GM12878 (cell line): ENCODE results near the gene MYO15A. TPM values are rescaled to one million over a fixed set of nuclear protein-coding genes. Genes with fewer than 3 reads are reported as not detected.
A peak's percentile ranks its signal among the peaks of the same experiment; 100 is the strongest.

ENCODE experiments used
- ATAC-seq: fragments of 200-7000 bp; cut with Tn5 transposase; 3 replicates; pipeline ENCODE4 v1.9.1; 2020; ENCODE audit warnings: mild to moderate bottlenecking, moderate library complexity
- BruUV-seq: library from RNA; stranded (reverse); fragments of 400-500 nt; replicated peaks from 2 replicates; lab custom pipeline; 2021; lab: Mats Ljungman, UMichigan
- CTCF ChIA-PET: fragments of 300-600 bp; sonication (Branson Sonifier 250); formaldehyde crosslinking; extraction: SDS; loops from one replicate; lab custom pipeline; 2021; ENCODE audit warnings: inconsistent platforms; lab: Yijun Ruan, JAX
- POLR2A ChIA-PET: fragments of 350-600 bp; formaldehyde crosslinking; extraction: SDS; loops from one replicate; lab custom pipeline; 2021; ENCODE audit warnings: inconsistent platforms; lab: Charles Lee
- RAD21 ChIA-PET: fragments of 300-600 bp; sonication (Branson Sonifier 250); formaldehyde crosslinking; loops from one replicate; lab custom pipeline; 2023; ENCODE audit warnings: antibody characterized with exemption; ENCODE audit not compliant: unreplicated experiment; lab: Charles Lee
- SMC1A ChIA-PET: fragments of 300-600 bp; sonication (Branson Sonifier 250); formaldehyde crosslinking; loops from one replicate; lab custom pipeline; 2023; ENCODE audit not compliant: unreplicated experiment, uncharacterized antibody; lab: Charles Lee
- DNase-seq: peaks from one replicate; pipeline ENCODE4 v3.0.0-alpha.2; 2011; ENCODE audit warnings: low read depth, low spot score
- FAIRE-seq: peaks from 3 replicates; lab custom pipeline; 2011; peaks lifted over from hg19 to GRCh38; lab: Jason Lieb, UNC
- H2AFZ ChIP-seq: 2 replicates; pipeline ENCODE4 v1.6.0; 2011; ENCODE audit warnings: low read depth, low read length, control low read depth; ENCODE audit not compliant: control insufficient read depth
- H3K27ac ChIP-seq: 2 replicates; pipeline ENCODE4 v1.5.1; 2011; ENCODE audit warnings: control low read depth; ENCODE audit not compliant: control insufficient read depth, insufficient read depth
- H3K27me3 ChIP-seq, 2 experiments: replicated peaks in 1 of 2; 2 replicates each; pipeline versions ENCODE4 v1.6.0 to v1.6.1; 2011; ENCODE audit warnings: low read length in 1 of 2; ENCODE audit not compliant: control insufficient read depth in 2 of 2, insufficient read depth in 2 of 2
- H3K36me3 ChIP-seq, 2 experiments: 2 replicates each; pipeline ENCODE4 v1.5.1; 2011; ENCODE audit warnings: low read length in 1 of 2; ENCODE audit not compliant: control insufficient read depth in 2 of 2, insufficient read depth in 2 of 2
- H3K4me1 ChIP-seq: 2 replicates; pipeline ENCODE4 v1.6.1; 2011; ENCODE audit warnings: mild to moderate bottlenecking, low read length, moderate library complexity, mixed read lengths; ENCODE audit not compliant: control insufficient read depth, insufficient read depth
- H3K4me2 ChIP-seq: 2 replicates; pipeline ENCODE4 v1.6.0; 2011; ENCODE audit warnings: control low read depth; ENCODE audit not compliant: control insufficient read depth, insufficient read depth
- H3K4me3 ChIP-seq: fragments of 200-600 bp; sonication (generic); 2 replicates; pipeline ENCODE4 v1.5.1; 2016
- H3K79me2 ChIP-seq: 2 replicates; pipeline ENCODE4 v1.6.0; 2011; ENCODE audit warnings: low read length; ENCODE audit not compliant: control insufficient read depth, insufficient read depth
- H3K9ac ChIP-seq: 2 replicates; pipeline ENCODE4 v1.8.0; 2011; ENCODE audit warnings: low read length, control low read depth, mixed read lengths; ENCODE audit not compliant: control insufficient read depth, insufficient read depth
- H3K9me3 ChIP-seq: replicated peaks from 3 replicates; pipeline ENCODE4 v1.5.1; 2011; ENCODE audit warnings: mild to moderate bottlenecking, low read length; ENCODE audit not compliant: control insufficient read depth, insufficient read depth
- H4K20me1 ChIP-seq: 2 replicates; pipeline ENCODE4 v1.6.0; 2011; ENCODE audit not compliant: control insufficient read depth, insufficient read depth
- EGR1 ChIP-seq, 2 experiments: IDR thresholded peaks; 1 replicate in 1 of 2; 2 replicates in 1 of 2; pipeline ENCODE4 v1.6.1; 2011 to 2012; ENCODE audit warnings: low read depth in 2 of 2, low read length in 2 of 2, borderline replicate concordance in 1 of 2, mild to moderate bottlenecking in 1 of 2, moderate library complexity in 1 of 2
- ETV6 ChIP-seq, 2 experiments: fragments of 450-650 bp in 1 of 2; IDR thresholded peaks in 1 of 2; conservative IDR thresholded peaks in 1 of 2; 2 replicates each; pipeline ENCODE4 v1.6.1; 2014; ENCODE audit warnings: antibody characterized with exemption in 1 of 2, borderline replicate concordance in 1 of 2, low read depth in 1 of 2, mild to moderate bottlenecking in 1 of 2, moderate library complexity in 1 of 2
- HDGF ChIP-seq: fragments of 450-650 bp; IDR thresholded peaks from 2 replicates; pipeline ENCODE4 v1.6.1; 2016; ENCODE audit warnings: antibody characterized with exemption
- MTA2 ChIP-seq: fragments of 450-650 bp; IDR thresholded peaks from 2 replicates; pipeline ENCODE4 v1.6.1; 2016; ENCODE audit warnings: low read depth, mild to moderate bottlenecking, moderate library complexity
- NFXL1 ChIP-seq: fragments of 450-650 bp; IDR thresholded peaks from 2 replicates; pipeline ENCODE4 v1.6.1; 2017; ENCODE audit warnings: antibody characterized with exemption, mild to moderate bottlenecking, borderline replicate concordance
- NR2F1 ChIP-seq: fragments of 450-650 bp; conservative IDR thresholded peaks from 2 replicates; pipeline ENCODE4 v1.6.1; 2017; ENCODE audit warnings: mild to moderate bottlenecking
- PAX5 ChIP-seq: IDR thresholded peaks from 2 replicates; pipeline ENCODE4 v1.6.1; 2011; ENCODE audit warnings: low read depth, low read length, borderline replicate concordance
- POLR2AphosphoS5 ChIP-seq: IDR thresholded peaks from 2 replicates; pipeline ENCODE4 v1.6.1; 2011; ENCODE audit warnings: mild to moderate bottlenecking, low read length, inconsistent platforms
- RB1 ChIP-seq: fragments of 450-650 bp; formaldehyde crosslinking; IDR thresholded peaks from 2 replicates; pipeline ENCODE4 v1.6.1; 2017; ENCODE audit warnings: mild to moderate bottlenecking, borderline replicate concordance
- SKIL ChIP-seq: fragments of 450-650 bp; IDR thresholded peaks from 2 replicates; pipeline ENCODE4 v1.6.1; 2017; ENCODE audit warnings: mild to moderate bottlenecking, low read depth, inconsistent platforms; ENCODE audit not compliant: poor library complexity, severe bottlenecking
- SMAD1 ChIP-seq: fragments of 450-650 bp; IDR thresholded peaks from 2 replicates; pipeline ENCODE4 v1.6.1; 2018; ENCODE audit warnings: mild to moderate bottlenecking, low read depth; ENCODE audit not compliant: partially characterized antibody
- SPI1 ChIP-seq: IDR thresholded peaks from 2 replicates; pipeline ENCODE4 v1.6.1; 2011; ENCODE audit warnings: low read depth, mild to moderate bottlenecking, low read length, moderate library complexity, borderline replicate concordance; ENCODE audit not compliant: insufficient read depth
- TCF12 ChIP-seq: IDR thresholded peaks from 2 replicates; pipeline ENCODE4 v1.6.1; 2011; ENCODE audit warnings: low read depth, mild to moderate bottlenecking, low read length
- YY1 ChIP-seq: IDR thresholded peaks from 2 replicates; pipeline ENCODE4 v1.6.1; 2011; ENCODE audit warnings: low read depth, mild to moderate bottlenecking, low read length
- ZSCAN29 ChIP-seq: fragments of 450-650 bp; IDR thresholded peaks from 2 replicates; pipeline ENCODE4 v1.6.1; 2017; ENCODE audit warnings: mild to moderate bottlenecking, moderate library complexity
- WGBS: methylation state at CpG from one replicate; pipeline ENCODE4 v1.1.6; 2016; ENCODE audit warnings: low lambda C conversion rate; ENCODE audit not compliant: insufficient replicate concordance, insufficient coverage; ENCODE audit errors: missing lambda C conversion rate; 5-methylcytosine and 5-hydroxymethylcytosine counted together
- in situ Hi-C: fragments of 300-500 bp; cut with MboI; formaldehyde crosslinking; loops from 9 replicates; pipeline ENCODE4 v1.14.3; 2018; ENCODE audit warnings: mixed read lengths
- intact Hi-C: fragments of 100-400 bp; cut with micrococcal nuclease; formaldehyde crosslinking; loops from one replicate; pipeline ENCODE4 v1.14.2; 2022; ENCODE audit not compliant: unreplicated experiment
- polyA plus RNA-seq, 11 experiments: library from polyadenylated mRNA; depleted of rRNA in 4 of 11; unstranded in 6 of 11; stranded (reverse) in 5 of 11; fragments of >200 nt; fragmentation: Nextera tagmentation in 4 of 11; fragmentation: Illumina TruSeq in 1 of 11; extraction: Ambion mirVana in 4 of 11; extraction: Trizol in 1 of 11; gene quantifications; 1 replicate in 1 of 11; 2 replicates in 10 of 11; pipeline versions ENCODE4 v1.2.1 to v1.2.3, GENCODE V29; 2011 to 2016; ENCODE audit warnings: inconsistent platforms in 2 of 11, missing spikeins in 2 of 11, low read depth in 1 of 11
- total RNA-seq, 4 experiments: library from RNA; depleted of rRNA in 3 of 4; stranded (reverse); fragments of >200 nt in 3 of 4; fragmentation: Illumina TruSeq in 1 of 4; extraction: Trizol in 1 of 4; gene quantifications; 2 replicates each; pipeline versions ENCODE4 v1.2.1 to v1.2.3, GENCODE V29; 2013 to 2021
- TF ChIP-seq, protein P1 (sequence below): fragments of 450-650 bp; IDR thresholded peaks from 2 replicates; pipeline ENCODE4 v1.6.1; 2016; ENCODE audit warnings: mild to moderate bottlenecking

The MYO15A gene
- total and polyA plus RNA-seq, 10 of the 15 experiments (the other 5 are each of a cell fraction or from before 2014, with no cell fraction given): 0.03 to 0.77 (median 0.21) TPM; not detected in 4

DNA sequence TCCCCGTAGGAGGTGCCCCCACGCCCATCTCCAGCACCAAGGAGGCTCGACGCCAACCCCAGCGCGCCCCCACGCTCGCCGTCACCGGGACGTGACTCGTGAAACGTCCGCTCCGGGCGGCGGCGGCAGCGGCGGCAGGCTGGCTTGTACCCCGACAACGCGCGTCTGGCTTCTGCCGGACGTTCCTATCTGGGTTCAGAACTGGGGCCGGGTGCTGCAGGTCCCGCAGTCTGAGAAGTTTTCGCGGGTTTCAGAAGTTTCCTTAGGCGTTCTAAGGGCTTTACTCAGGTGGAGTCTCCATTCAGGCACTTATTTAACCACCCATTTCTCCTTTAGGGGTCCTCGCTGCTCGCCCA, 74.4 kb downstream of the MYO15A start (continued):
- TF ChIP-seq ZSCAN29 (no peak), NR2F1 (no peak; the same call in 1 of the 2 replicates)

- SMC1A ChIA-PET: interaction anchor here (0.6 to 1.6 kb wide), 5 partner anchors 18 to 77 kb away, joined by 3 to 4 read pairs (median 3); partner anchors contain the start of gene MIEF2
- no peak for TF ChIP-seq NFXL1
- TF ChIP-seq HDGF: no peak; the same call in 1 of the 2 replicates
- no peak for TF ChIP-seq SKIL
- no peak for TF ChIP-seq ZSCAN29
- no peak for TF ChIP-seq ETV6 (conservative IDR thresholded peaks at IDR 0.05 in 1 of 2, IDR thresholded peaks at IDR 0.05 in 1 of 2; ENCODE audit: borderline replicate concordance in 1 of 2, low read depth in 1 of 2)
- TF ChIP-seq POLR2AphosphoS5: peak; percentile 13; the same call in 1 of the 2 replicates
- no peak for TF ChIP-seq TCF12
- TF ChIP-seq SPI1: peak; percentile 30; the same call in 1 of the 2 replicates
- peak; percentile 38; the same call in 1 of the 2 replicates for TF ChIP-seq MTA2
- peak; percentile 53 for TF ChIP-seq RB1
- peak; percentile 30; the same call in 1 of the 2 replicates for TF ChIP-seq PAX5
- TF ChIP-seq YY1: no peak; the same call in 1 of the 2 replicates
- TF ChIP-seq EGR1 (IDR thresholded peaks at IDR 0.05; ENCODE audit: borderline replicate concordance in 1 of 2, low read depth in 2 of 2, low read length in 2 of 2): no peak
- TF ChIP-seq SMAD1: no peak
- TF ChIP-seq, protein P1, sequence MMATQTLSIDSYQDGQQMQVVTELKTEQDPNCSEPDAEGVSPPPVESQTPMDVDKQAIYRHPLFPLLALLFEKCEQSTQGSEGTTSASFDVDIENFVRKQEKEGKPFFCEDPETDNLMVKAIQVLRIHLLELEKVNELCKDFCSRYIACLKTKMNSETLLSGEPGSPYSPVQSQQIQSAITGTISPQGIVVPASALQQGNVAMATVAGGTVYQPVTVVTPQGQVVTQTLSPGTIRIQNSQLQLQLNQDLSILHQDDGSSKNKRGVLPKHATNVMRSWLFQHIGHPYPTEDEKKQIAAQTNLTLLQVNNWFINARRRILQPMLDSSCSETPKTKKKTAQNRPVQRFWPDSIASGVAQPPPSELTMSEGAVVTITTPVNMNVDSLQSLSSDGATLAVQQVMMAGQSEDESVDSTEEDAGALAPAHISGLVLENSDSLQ: peak; percentile 100
Measured at GRCh38 chr17:18183334-18184142, 75.0 kb downstream of the MYO15A start, which contains the start of gene ALKBH5. ALKBH5 (plus strand) TSS chr17:18183828; CDS start chr17:18184244, 416 bp downstream.

More at GRCh38 chr17:18183334-18184142, 75.0 kb downstream of the MYO15A start, which contains the start of gene ALKBH5:
- CTCF ChIA-PET: interaction anchor here (0.6 to 3.6 kb wide), 6 partner anchors 21 to 435 kb away, joined by 3 to 27 read pairs (median 4); no protein-coding TSS in a partner anchor
- under 1% methylated on average over 95 of the region's 98 CpGs for WGBS
- Histone ChIP-seq H2AFZ (peak within 1 kb of the TSS; percentile 84), H3K4me2 (peak within 1 kb of the TSS; percentile 95), H4K20me1 (peaks cover 13% of the 10 kb centered on the region; the same call in 1 of the 2 replicates), H3K9ac (peak within 1 kb of the TSS; percentile 89), H3K36me3 (peaks cover 0 to 10% of the 10 kb centered on the region in 2 experiments; a peak in 3 of 4 replicates), H3K9me3 (no peaks in the 10 kb centered on the region), H3K4me1 (peaks cover 11% of the 10 kb centered on the region), H3K79me2 (peaks cover 51% of the 10 kb centered on the region), H3K4me3 (peak within 1 kb of the TSS; percentile 83), H3K27me3 (no peaks in the 10 kb centered on the region), H3K27ac (peak within 1 kb of the TSS; percentile 97)
- intact Hi-C loops (loop anchor here (5.0 kb wide), 2 partner anchors 44 to 134 kb away; partner anchors contain the start of genes LLGL1 and SMCR8), in situ Hi-C loops (no loop called here)
- peak; percentile 78 for FAIRE-seq
- RAD21 ChIA-PET: interaction anchor here (0.8 to 1.9 kb wide), 7 partner anchors 19 to 39 kb away, joined by 3 to 10 read pairs (median 4); no protein-coding TSS in a partner anchor
- peak; percentile 97 for DNase-seq
- POLR2A ChIA-PET: interaction anchor here (0.9 to 4.3 kb wide), 6 partner anchors 13 to 38 kb away, joined by 3 to 23 read pairs (median 8); no protein-coding TSS in a partner anchor
- no TSS peak for BruUV-seq
- peak; percentile 88 for ATAC-seq
